Pancreas (tissue), 10 donors: ENCODE results near the gene THSD4. TPM values are rescaled to one million over a fixed set of nuclear protein-coding genes. Genes with fewer than 3 reads are reported as not detected.

Experiments
- ATAC-seq, 4 donors: fragments of 200-7000 bp; cut with Tn5 transposase; one replicate each; pipeline versions ENCODE4 v1.8.0 to v1.9.1; 2020; ENCODE audit warnings: mild to moderate bottlenecking in 4 of 4, moderate library complexity in 4 of 4
- DNase-seq, 6 donors: peaks; one replicate each; pipeline ENCODE4 v3.0.0-alpha.2; 2020
- FAIRE-seq: peaks from 2 replicates; lab custom pipeline; 2012; peaks lifted over from hg19 to GRCh38; lab: Jason Lieb, UNC
- H3K27ac ChIP-seq, 4 donors: fragments of 200-600 bp; sonication (generic); 1 replicate in 3 of 4; 2 replicates in 1 of 4; pipeline versions ENCODE4 v1.5.0 to v1.8.0; 2020
- H3K27me3 ChIP-seq, 4 donors: fragments of 200-600 bp; one replicate each; pipeline ENCODE4 v1.8.0; 2021
- H3K36me3 ChIP-seq, 3 donors: fragments of 200-600 bp; sonication (generic) in 1 of 3; one replicate each; pipeline versions ENCODE4 v1.5.0 to v1.8.0; 2020 to 2021
- H3K4me1 ChIP-seq, 3 donors: fragments of 200-600 bp; one replicate each; pipeline ENCODE4 v1.8.0; 2021
- H3K4me3 ChIP-seq, 4 donors: fragments of 200-600 bp; sonication (generic) in 2 of 4; one replicate each; pipeline versions ENCODE4 v1.5.0 to v1.8.0; 2020 to 2021
- H3K9me3 ChIP-seq, 4 donors: fragments of 200-600 bp; one replicate each; pipeline ENCODE4 v1.8.0; 2021
- WGBS, 2 donors: extraction: QIAGEN DNeasy Blood & Tissue Kit; methylation state at CpG; one replicate each; pipeline ENCODE4 v1.1.7; 2013; 5-methylcytosine and 5-hydroxymethylcytosine counted together
- intact Hi-C, 3 donors: fragments of 100-400 bp; cut with DNase I; formaldehyde crosslinking; loops; one replicate each; pipeline versions ENCODE4 v1.11.1 to v1.14.2; 2022
- polyA plus RNA-seq, 2 donors: library from polyadenylated mRNA; stranded (reverse); fragments of 200-250 nt; gene quantifications; one replicate each; pipeline ENCODE4 v1.2.3, GENCODE V29; 2013
- total RNA-seq, 6 donors: library from RNA; stranded (reverse); fragmentation: NEBNext Ultra II Directional in 4 of 6; extraction: Animal tissue kit (Norgen Biotek cat#: 25700) in 4 of 6; gene quantifications; one replicate each; pipeline versions ENCODE4 v1.2.1 to v1.2.4, GENCODE V29; 2021 to 2023
- TF ChIP-seq, protein P1 (sequence below), 4 donors: fragments of 200-600 bp; sonication (generic) in 3 of 4; IDR thresholded peaks; one replicate each; pipeline versions ENCODE4 v1.5.0 to v1.8.0; 2021; ENCODE audit warnings: antibody characterized with exemption in 4 of 4
- donor health status: healthy with polysubstance abuse.
- donor health status: DM: no; HTN: no; CAD: no; lungs with moderate emphysema.
- donor health status: DM: no; HTN: no; CAD: no.
- donor health status: control.
- donor health status: control.
- donor health status: Bipolar disorder and iron deficiency.
- donor health status: DM: yes; HTN: yes; CAD: no.
- donor health status: DM: no; HTN: no; CAD: no.
- donor health status: DM: no; HTN: no; CAD: no.
- donor health status: DM: yes; HTN: yes; CAD: no.

The THSD4 gene
- total and polyA plus RNA-seq, 8 donors, result 6.0 to 17.8 (median 13.3) TPM

DNA sequence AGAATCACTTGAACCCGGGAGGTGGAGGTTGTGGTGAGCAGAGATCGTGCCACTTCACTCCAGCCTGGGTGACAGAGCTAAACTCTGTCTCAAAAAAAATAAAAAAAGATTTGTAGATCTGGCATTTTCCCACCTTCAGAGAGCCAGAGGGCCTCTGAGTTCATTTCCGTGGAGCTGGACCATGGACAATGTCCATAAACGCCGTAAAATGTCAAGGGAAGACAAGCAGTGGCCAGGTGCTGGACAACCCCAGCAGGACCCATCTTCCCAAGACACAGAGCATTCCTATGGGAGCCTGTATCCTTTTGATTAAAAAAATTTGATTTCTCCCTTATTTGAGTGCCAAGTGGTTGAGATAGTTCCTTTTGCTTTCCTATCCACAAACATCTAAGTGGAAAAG, 627.7 kb downstream of the THSD4 start:
- TF ChIP-seq, protein P1, sequence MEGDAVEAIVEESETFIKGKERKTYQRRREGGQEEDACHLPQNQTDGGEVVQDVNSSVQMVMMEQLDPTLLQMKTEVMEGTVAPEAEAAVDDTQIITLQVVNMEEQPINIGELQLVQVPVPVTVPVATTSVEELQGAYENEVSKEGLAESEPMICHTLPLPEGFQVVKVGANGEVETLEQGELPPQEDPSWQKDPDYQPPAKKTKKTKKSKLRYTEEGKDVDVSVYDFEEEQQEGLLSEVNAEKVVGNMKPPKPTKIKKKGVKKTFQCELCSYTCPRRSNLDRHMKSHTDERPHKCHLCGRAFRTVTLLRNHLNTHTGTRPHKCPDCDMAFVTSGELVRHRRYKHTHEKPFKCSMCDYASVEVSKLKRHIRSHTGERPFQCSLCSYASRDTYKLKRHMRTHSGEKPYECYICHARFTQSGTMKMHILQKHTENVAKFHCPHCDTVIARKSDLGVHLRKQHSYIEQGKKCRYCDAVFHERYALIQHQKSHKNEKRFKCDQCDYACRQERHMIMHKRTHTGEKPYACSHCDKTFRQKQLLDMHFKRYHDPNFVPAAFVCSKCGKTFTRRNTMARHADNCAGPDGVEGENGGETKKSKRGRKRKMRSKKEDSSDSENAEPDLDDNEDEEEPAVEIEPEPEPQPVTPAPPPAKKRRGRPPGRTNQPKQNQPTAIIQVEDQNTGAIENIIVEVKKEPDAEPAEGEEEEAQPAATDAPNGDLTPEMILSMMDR (IDR thresholded peaks at IDR 0.05), result no peak
- Histone ChIP-seq H3K36me3 (no peaks in the 10 kb centered on the region), H3K4me3 (no peak overlapping the region), H3K4me1 (no peaks in the 10 kb centered on the region), H3K27me3 (no peaks in the 10 kb centered on the region), H3K27ac (no peak overlapping the region), H3K9me3 (no peaks in the 10 kb centered on the region)
- DNase-seq (no peak), ATAC-seq (no peak), FAIRE-seq (no peak)
- 85 to 88% methylated on average over 5 of the region's 5 CpGs for WGBS, 2 donors
- intact Hi-C loops, result loop anchor here (5.0 to 10.0 kb wide), 2 partner anchors 59 to 412 kb away; no protein-coding TSS in a partner anchor

DNA sequence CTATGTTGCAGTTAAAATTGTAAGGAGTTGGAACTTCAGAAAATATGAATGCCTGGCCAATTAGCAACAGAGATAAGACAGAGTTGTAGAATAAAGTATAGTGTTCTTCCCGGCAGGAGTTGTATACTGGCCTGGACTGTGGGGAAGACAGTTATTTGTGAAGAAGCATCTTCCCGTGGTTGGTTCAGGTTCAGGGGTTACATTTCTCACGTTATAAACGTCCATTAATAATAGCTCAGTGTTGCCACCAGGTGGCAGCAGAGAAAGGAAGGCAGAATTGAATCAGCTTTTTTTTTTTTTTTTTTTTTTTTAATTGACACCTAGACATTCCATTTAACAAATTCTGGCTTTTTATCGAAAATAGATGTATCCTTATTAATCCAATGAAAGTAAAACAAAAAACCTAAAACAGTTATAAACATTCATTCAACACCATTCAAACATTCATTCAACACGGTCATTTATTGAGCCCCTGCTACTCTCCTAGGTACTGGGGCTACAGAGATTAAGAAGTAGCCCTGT, 628.7 kb downstream of the THSD4 start:
- Histone ChIP-seq H3K27me3 (no peaks in the 10 kb centered on the region), H3K4me3 (no peak overlapping the region), H3K36me3 (no peaks in the 10 kb centered on the region), H3K9me3 (no peaks in the 10 kb centered on the region), H3K27ac (no peak overlapping the region), H3K4me1 (no peaks in the 10 kb centered on the region)
- intact Hi-C loops, result loop anchor here (5.0 to 10.0 kb wide), 2 partner anchors 58 to 411 kb away; no protein-coding TSS in a partner anchor
- ATAC-seq (peak in 3 of 4 donors; percentile 37 to 72 (median 70)), FAIRE-seq (no peak), DNase-seq (peak in 5 of 6 donors; percentile 40 to 74 (median 66))
- TF ChIP-seq, protein P1 (IDR thresholded peaks at IDR 0.05), result peak; percentile 41 to 75 (median 70)
- 17 to 19% methylated on average over 6 of the region's 6 CpGs for WGBS, 2 donors

DNA sequence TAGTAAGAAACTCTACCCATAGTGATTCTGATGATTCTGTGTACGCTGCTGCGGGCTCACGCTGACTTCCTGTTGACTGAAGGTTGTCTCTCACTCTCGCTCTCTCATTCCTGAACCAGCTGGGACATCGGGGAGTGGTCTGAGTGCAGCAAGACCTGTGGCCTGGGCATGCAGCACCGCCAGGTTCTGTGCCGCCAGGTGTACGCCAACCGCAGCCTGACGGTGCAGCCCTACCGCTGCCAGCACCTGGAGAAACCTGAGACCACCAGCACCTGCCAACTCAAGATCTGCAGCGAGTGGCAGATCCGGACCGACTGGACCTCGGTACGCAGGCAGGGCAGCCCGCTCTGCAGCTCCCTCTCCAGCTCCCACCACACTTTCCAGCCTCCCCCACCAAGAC, 631.4 kb downstream of the THSD4 start:
- no peak overlapping the region for H3K27ac ChIP-seq
- H3K4me1 ChIP-seq, result no peaks in the 10 kb centered on the region
- H3K4me3 ChIP-seq, result no peak overlapping the region
- H3K36me3 ChIP-seq, result no peaks in the 10 kb centered on the region
- DNase-seq (no peak), FAIRE-seq (no peak), ATAC-seq (no peak)
- TF ChIP-seq, protein P1 (IDR thresholded peaks at IDR 0.05), result no peak
- no peaks in the 10 kb centered on the region for H3K27me3 ChIP-seq
- no peaks in the 10 kb centered on the region for H3K9me3 ChIP-seq
- WGBS, 2 donors, result 72 to 80% methylated on average over 16 to 17 of the region's 17 CpGs
- intact Hi-C loops, result loop anchor here in 2 of 3 donors (5.0 to 10.0 kb wide), 2 partner anchors 408 to 416 kb away; no protein-coding TSS in a partner anchor

DNA sequence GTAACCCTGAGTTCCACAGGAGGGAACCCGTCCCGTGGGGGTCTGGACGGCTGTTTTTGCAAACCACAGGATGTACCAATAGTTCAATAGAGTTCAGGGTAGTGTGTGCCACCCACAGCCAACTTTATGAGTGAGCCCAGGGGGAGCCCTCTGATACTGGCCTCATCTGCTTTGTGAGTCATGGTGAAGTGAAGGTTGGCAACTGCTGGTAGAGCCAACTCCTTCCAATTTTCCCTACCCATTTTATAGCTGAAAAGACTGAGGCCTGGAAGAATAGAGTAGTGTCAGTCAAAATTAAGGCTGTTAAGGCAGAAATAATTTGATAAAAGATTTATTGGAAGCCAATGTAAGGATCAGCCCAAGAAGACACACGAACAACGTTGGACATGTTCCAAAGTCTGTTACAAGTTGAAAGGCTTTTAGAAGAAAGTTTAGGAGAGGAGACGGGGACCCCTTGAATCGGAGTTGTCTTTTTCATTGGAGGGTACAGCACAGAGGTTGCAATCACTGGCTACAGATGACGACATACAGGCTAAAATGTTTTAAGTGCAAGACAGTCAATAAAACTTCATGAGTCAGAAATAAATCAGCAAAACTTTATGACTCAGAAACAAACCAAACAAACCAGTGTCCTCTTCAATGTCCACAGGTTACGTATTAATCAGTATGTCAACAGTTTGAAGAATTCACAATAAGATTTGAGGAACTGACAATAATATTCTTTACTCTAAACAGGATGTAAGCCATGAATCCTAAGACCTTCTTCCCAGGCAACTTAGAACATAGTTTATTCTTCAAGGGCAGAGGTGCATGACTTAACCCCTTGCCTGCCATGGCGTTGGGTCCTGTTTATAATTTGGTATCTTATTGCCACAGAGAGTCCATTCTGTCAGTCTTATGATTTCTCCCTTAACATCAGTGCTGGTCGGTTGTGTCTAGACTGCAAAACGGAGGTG, 632.1 kb downstream of the THSD4 start:
- ATAC-seq (peak; percentile 59 to 80 (median 74)), DNase-seq (peak in 1 of 6 donors; percentile 27), FAIRE-seq (no peak)
- Histone ChIP-seq H3K27ac (no peak overlapping the region), H3K4me1 (no peaks in the 10 kb centered on the region), H3K9me3 (no peaks in the 10 kb centered on the region), H3K27me3 (no peaks in the 10 kb centered on the region), H3K36me3 (no peaks in the 10 kb centered on the region), H3K4me3 (no peak overlapping the region)
- TF ChIP-seq, protein P1 (IDR thresholded peaks at IDR 0.05), result no peak
- 45 to 52% methylated on average over 12 of the region's 12 CpGs for WGBS, 2 donors
- intact Hi-C loops, result loop anchor here in 2 of 3 donors (5.0 to 10.0 kb wide), 2 partner anchors 407 to 415 kb away; no protein-coding TSS in a partner anchor
